ENCODE results near the gene AMZ2. TPM values are rescaled to one million over a fixed set of nuclear protein-coding genes. Genes with fewer than 3 reads are reported as not detected.
A peak's percentile ranks its signal among the peaks of the same experiment; 100 is the strongest.
"Not testable (repeated sequence)": the region's sequence is repeated elsewhere in the genome, so short reads cannot be mapped to it uniquely, and the experiment has no call there.

AMZ2 gene
- total RNA-seq, 1 donor from 2014 or later: 50.5 TPM

GRCh38 chr17:68228817-68229570 lies 18.8 kb upstream of the AMZ2 start:
- Histone ChIP-seq H3K4me3 (no peak overlapping the region), H3K27me3 (no peaks in the 10 kb centered on the region), H3K27ac (no peak overlapping the region), H3K4me1 (no peaks in the 10 kb centered on the region), H3K36me3 (no peaks in the 10 kb centered on the region), H3K9me3 (no peaks in the 10 kb centered on the region)
- no peak for TF ChIP-seq CTCF (IDR thresholded peaks at IDR 0.05)
- no peak for DNase-seq
- ATAC-seq: no peak
- intact Hi-C loops (cut with DNase I): no loop called here

- H3K9me3 ChIP-seq: no peaks in the 10 kb centered on the region
- intact Hi-C loops (cut with DNase I): no loop called here
- no peak overlapping the region for H3K4me3 ChIP-seq
- H3K36me3 ChIP-seq: no peaks in the 10 kb centered on the region
- peaks cover under 1% of the 10 kb centered on the region for H3K4me1 ChIP-seq
- DNase-seq (no peak), ATAC-seq (no peak)
- H3K27ac ChIP-seq: no peak overlapping the region
- TF ChIP-seq CTCF (IDR thresholded peaks at IDR 0.05): no peak
- H3K27me3 ChIP-seq: no peaks in the 10 kb centered on the region
These were observed 18.2 kb upstream of the AMZ2 start for GRCh38 chr17:68229619-68230018.

GRCh38 chr17:68231131-68231530 lies 16.7 kb upstream of the AMZ2 start:
- H3K4me3 ChIP-seq; DNase-seq; H3K27me3 ChIP-seq; H3K9me3 ChIP-seq; H3K36me3 ChIP-seq; ATAC-seq; H3K4me1 ChIP-seq; intact Hi-C loops (cut with DNase I); H3K27ac ChIP-seq: not testable (repeated sequence)

GRCh38 chr17:68231541-68231940 lies 16.3 kb upstream of the AMZ2 start:
- ATAC-seq (no peak), DNase-seq (no peak)
- H3K36me3 ChIP-seq: no peaks in the 10 kb centered on the region
- no peaks in the 10 kb centered on the region for H3K27me3 ChIP-seq
- peaks cover 4% of the 10 kb centered on the region for H3K4me1 ChIP-seq
- no peak overlapping the region for H3K27ac ChIP-seq
- no peak overlapping the region for H3K4me3 ChIP-seq
- TF ChIP-seq CTCF (IDR thresholded peaks at IDR 0.05): no peak
- no peaks in the 10 kb centered on the region for H3K9me3 ChIP-seq
- intact Hi-C loops (cut with DNase I): no loop called here

GRCh38 chr17:68232741-68233140 lies 15.1 kb upstream of the AMZ2 start:
- intact Hi-C loops (cut with DNase I); H3K4me1 ChIP-seq; ATAC-seq; H3K36me3 ChIP-seq; H3K9me3 ChIP-seq; H3K27ac ChIP-seq; H3K27me3 ChIP-seq; DNase-seq; H3K4me3 ChIP-seq: not testable (repeated sequence)

GRCh38 chr17:68234726-68235335 lies 13.0 kb upstream of the AMZ2 start:
- H3K4me3 ChIP-seq; H3K4me1 ChIP-seq; H3K27me3 ChIP-seq; DNase-seq; H3K36me3 ChIP-seq; H3K9me3 ChIP-seq; intact Hi-C loops (cut with DNase I): not testable (repeated sequence)
- peak; percentile 72 for ATAC-seq
- H3K27ac ChIP-seq: peak overlapping the region; percentile 72

GRCh38 chr17:68235336-68235791 lies 12.5 kb upstream of the AMZ2 start:
- H3K4me1 ChIP-seq; H3K27me3 ChIP-seq; H3K36me3 ChIP-seq; H3K4me3 ChIP-seq; H3K9me3 ChIP-seq; DNase-seq; intact Hi-C loops (cut with DNase I): not testable (repeated sequence)
- peak overlapping the region; percentile 72 for H3K27ac ChIP-seq
- peak; percentile 2 for ATAC-seq

GRCh38 chr17:68237369-68238163 lies 10.3 kb upstream of the AMZ2 start:
- H3K27ac ChIP-seq: peak overlapping the region; percentile 87
- DNase-seq; H3K27me3 ChIP-seq; H3K4me3 ChIP-seq; H3K36me3 ChIP-seq; H3K9me3 ChIP-seq; H3K4me1 ChIP-seq; intact Hi-C loops (cut with DNase I): not testable (repeated sequence)
- peak; percentile 86 for ATAC-seq
